ENCODE measurements around the gene ABHD12B. TPM values are rescaled to one million over a fixed set of nuclear protein-coding genes. Genes with fewer than 3 reads are reported as not detected.

The ABHD12B gene
- total and polyA plus RNA-seq, 9 of the 15 experiments (the other 6 are each of a cell fraction or from before 2014, with no cell fraction given) = not detected

- TF ChIP-seq PBX2 (CRISPR knock-in tag; IDR thresholded peaks at IDR 0.05; ENCODE audit: low read depth) = peak; percentile 24; the same call in 1 of the 2 replicates
- TF ChIP-seq PBX2 (tag; conservative IDR thresholded peaks at IDR 0.05; ENCODE audit: low read depth) = peak; percentile 95
- peak; percentile 75 for TF ChIP-seq CBFA2T2 (conservative IDR thresholded peaks at IDR 0.05)
- TF ChIP-seq MBD1 (CRISPR knock-in tag; IDR thresholded peaks at IDR 0.05) = no peak
- no peak for TF ChIP-seq SRF (CRISPR knock-in tag; IDR thresholded peaks at IDR 0.05)
- no peak for TF ChIP-seq BCLAF1 (IDR thresholded peaks at IDR 0.05; ENCODE audit: borderline replicate concordance in 1 of 2, control insufficient read depth in 1 of 2, low read depth in 2 of 2, low read length in 1 of 2)
- TF ChIP-seq GABPA (tag; conservative IDR thresholded peaks at IDR 0.05; ENCODE audit: low read depth) = peak; percentile 33; the same call in 1 of the 2 replicates
- TF ChIP-seq LEF1 (IDR thresholded peaks at IDR 0.05) = peak; percentile 70; the same call in 1 of the 2 replicates
- TF ChIP-seq SETDB1 (IDR thresholded peaks at IDR 0.05; ENCODE audit: low read length) = no peak
- TF ChIP-seq NCOR1 (IDR thresholded peaks at IDR 0.05) = peak; percentile 71
- TF ChIP-seq TEAD2 (tag; IDR thresholded peaks at IDR 0.05) = no peak
- TF ChIP-seq DIDO1 (tag; IDR thresholded peaks at IDR 0.05; ENCODE audit: low read depth) = no peak
- TF ChIP-seq ZNF584 (CRISPR knock-in tag; IDR thresholded peaks at IDR 0.05; ENCODE audit: low read depth) = 0 out of 2 replicates have a peak, but pooled peaks have one; percentile 25
- TF ChIP-seq ZNF639 (CRISPR knock-in tag; conservative IDR thresholded peaks at IDR 0.05 in 1 of 2, IDR thresholded peaks at IDR 0.05 in 1 of 2) = peak in 1 of 2 experiments; percentile 64; a peak in 1 of 4 replicates
- TF ChIP-seq EP300 (IDR thresholded peaks at IDR 0.05; ENCODE audit: low read length) = peak; percentile 88
Measured at GRCh38 chr14:50926851-50927386, 55.1 kb downstream of the ABHD12B start (continued).
